LNCAP (cell line): ENCODE data around the gene NUDT3.

Experiments
- CTCF ChIP-seq: fragments of 450-650 bp; IDR thresholded peaks from 2 replicates; pipeline ENCODE4 v1.5.1; 2017; ENCODE audit warnings: mild to moderate bottlenecking

The NUDT3 gene

GRCh38 chr6:34349211-34349610, 43.3 kb downstream of the NUDT3 start:
- no peak for TF ChIP-seq CTCF

- TF ChIP-seq CTCF = no peak
Measured at GRCh38 chr6:34347303-34347702, 45.2 kb downstream of the NUDT3 start.

- no peak for TF ChIP-seq CTCF
Measured at GRCh38 chr6:34346175-34347119, 46.0 kb downstream of the NUDT3 start.

GRCh38 chr6:34343806-34344205, 48.7 kb downstream of the NUDT3 start:
- TF ChIP-seq CTCF = no peak

GRCh38 chr6:34342247-34342646, 50.2 kb downstream of the NUDT3 start:
- TF ChIP-seq CTCF = no peak

GRCh38 chr6:34341481-34341971, 50.9 kb downstream of the NUDT3 start:
- TF ChIP-seq CTCF = no peak

- TF ChIP-seq CTCF = no peak
Measured at GRCh38 chr6:34340906-34341480, 51.5 kb downstream of the NUDT3 start.
